Endothelial cell of umbilical vein (primary cell): Measurements from ENCODE around the gene SORCS2. TPM values are rescaled to one million over a fixed set of nuclear protein-coding genes. Genes with fewer than 3 reads are reported as not detected.

Source experiments
- BruUV-seq: library from RNA; stranded (reverse); fragments of 400-500 nt; replicated peaks from 2 replicates; lab custom pipeline; 2021; lab: Mats Ljungman, UMichigan
- CTCF ChIA-PET: fragments of 300-600, 350-600 bp; sonication (Branson Sonifier 250); formaldehyde crosslinking; loops from one replicate; lab custom pipeline; 2021; ENCODE audit warnings: antibody characterized with exemption, inconsistent platforms; lab: Charles Lee
- POLR2A ChIA-PET: fragments of 300-600, 350-600 bp; sonication (Branson Sonifier 250); formaldehyde crosslinking; loops from one replicate; lab custom pipeline; 2021; ENCODE audit warnings: antibody characterized with exemption, inconsistent platforms; lab: Charles Lee
- DNase-seq: peaks from one replicate; pipeline ENCODE4 v3.0.0-alpha.2; 2011; ENCODE audit warnings: low read depth, low spot score
- FAIRE-seq: peaks from 2 replicates; lab custom pipeline; 2011; peaks lifted over from hg19 to GRCh38; lab: Jason Lieb, UNC
- H2AFZ ChIP-seq: 2 replicates; pipeline ENCODE4 v1.6.0; 2012; ENCODE audit warnings: low read depth, low read length, control low read depth, inconsistent platforms
- H3K27ac ChIP-seq: 2 replicates; pipeline ENCODE4 v1.5.1; 2011; ENCODE audit warnings: low read depth, mild to moderate bottlenecking, control low read depth, low read length, moderate library complexity; ENCODE audit not compliant: insufficient read depth
- H3K27me3 ChIP-seq, 2 experiments: 2 replicates each; pipeline versions ENCODE4 v1.6.0 to v1.6.1; 2011; ENCODE audit warnings: low read length in 2 of 2, mixed read lengths in 1 of 2; ENCODE audit not compliant: control insufficient read depth in 2 of 2, insufficient read depth in 2 of 2
- H3K36me3 ChIP-seq, 2 experiments: 2 replicates in 1 of 2; 3 replicates in 1 of 2; pipeline ENCODE4 v1.5.1; 2011; ENCODE audit warnings: low read length in 2 of 2, mild to moderate bottlenecking in 1 of 2, moderate library complexity in 1 of 2; ENCODE audit not compliant: control insufficient read depth in 2 of 2, insufficient read depth in 2 of 2; ENCODE audit errors: extremely low read depth in 1 of 2
- H3K4me1 ChIP-seq: 3 replicates; pipeline ENCODE4 v1.5.1; 2011; ENCODE audit warnings: mild to moderate bottlenecking, low read length; ENCODE audit not compliant: control insufficient read depth, insufficient read depth; ENCODE audit errors: extremely low read depth
- H3K4me2 ChIP-seq: 2 replicates; pipeline ENCODE4 v1.6.1; 2011; ENCODE audit warnings: low read length, control low read depth, mixed read lengths; ENCODE audit not compliant: insufficient read depth
- H3K4me3 ChIP-seq, 3 experiments: fragments of 200-600 bp in 1 of 3; sonication (generic), shearing (Covaris generic) in 1 of 3; replicated peaks in 1 of 3; 2 replicates each; pipeline ENCODE4 v1.5.1; 2011 to 2016; ENCODE audit warnings: control low read depth in 3 of 3, low read length in 3 of 3, mild to moderate bottlenecking in 2 of 3, inconsistent platforms in 1 of 3, low read depth in 1 of 3, moderate library complexity in 1 of 3; ENCODE audit not compliant: insufficient read depth in 1 of 3
- H3K79me2 ChIP-seq: 2 replicates; pipeline ENCODE4 v1.6.0; 2012; ENCODE audit warnings: low read length, inconsistent platforms; ENCODE audit not compliant: control insufficient read depth, insufficient read depth
- H3K9ac ChIP-seq: replicated peaks from 2 replicates; pipeline ENCODE3; 2011; ENCODE audit warnings: low read length, control low read depth; ENCODE audit not compliant: insufficient read depth; ENCODE audit errors: extremely low read depth
- H3K9me1 ChIP-seq: replicated peaks from 3 replicates; pipeline ENCODE4 v1.6.0; 2011; ENCODE audit warnings: mild to moderate bottlenecking, low read length; ENCODE audit not compliant: control insufficient read depth, insufficient read depth; ENCODE audit errors: extremely low read depth
- H3K9me3 ChIP-seq: replicated peaks from 2 replicates; pipeline ENCODE4 v1.5.1; 2012; ENCODE audit warnings: low read length, inconsistent platforms; ENCODE audit not compliant: control insufficient read depth, insufficient read depth
- H4K20me1 ChIP-seq: replicated peaks from 2 replicates; pipeline ENCODE3; 2011; ENCODE audit warnings: mild to moderate bottlenecking, low read length; ENCODE audit not compliant: control insufficient read depth, insufficient read depth; ENCODE audit errors: extremely low read depth
- EZH2 ChIP-seq: IDR thresholded peaks from 2 replicates; pipeline ENCODE4 v1.6.1; 2012; ENCODE audit warnings: borderline replicate concordance, low read depth, mild to moderate bottlenecking, moderate library complexity, low read length, inconsistent platforms; ENCODE audit not compliant: severe bottlenecking
- FOS ChIP-seq: IDR thresholded peaks from 2 replicates; pipeline ENCODE4 v1.6.1; 2011; ENCODE audit warnings: mild to moderate bottlenecking, low read length, moderate library complexity, borderline replicate concordance; ENCODE audit not compliant: insufficient read depth
- GATA2 ChIP-seq: IDR thresholded peaks from 2 replicates; pipeline ENCODE4 v1.7.0; 2011; ENCODE audit warnings: low read depth, mild to moderate bottlenecking, moderate library complexity, mixed read lengths, low read length; ENCODE audit not compliant: insufficient read length, insufficient read depth
- JUN ChIP-seq: IDR thresholded peaks from 2 replicates; pipeline ENCODE4 v1.6.1; 2011; ENCODE audit warnings: borderline replicate concordance, low read depth; ENCODE audit not compliant: insufficient read length, insufficient read depth
- MYC ChIP-seq: IDR thresholded peaks from one replicate; pipeline ENCODE4 v1.6.1; 2011; ENCODE audit warnings: mild to moderate bottlenecking, low read depth, low read length
- POLR2A ChIP-seq: IDR thresholded peaks from 2 replicates; pipeline ENCODE4 v1.6.1; 2012; ENCODE audit warnings: low read depth, mild to moderate bottlenecking, control low read depth, low read length
- POLR2AphosphoS5 ChIP-seq: IDR thresholded peaks from 2 replicates; pipeline ENCODE4 v1.6.1; 2012; ENCODE audit warnings: low read depth, mild to moderate bottlenecking, control low read depth, low read length, moderate library complexity; ENCODE audit not compliant: insufficient read depth
- dilution Hi-C: fragments of 300-500 bp; cut with MboI; formaldehyde crosslinking; loops from one replicate; pipeline ENCODE4 v1.15.0; 2019; ENCODE audit warnings: low sequenced_read_pairs; ENCODE audit not compliant: extremely low pct_ligation_motif_present
- intact Hi-C: fragments of 100-400 bp; cut with micrococcal nuclease; formaldehyde crosslinking; loops from one replicate; pipeline ENCODE4 v1.10.0; 2022
- polyA plus RNA-seq, 4 experiments: library from polyadenylated mRNA; depleted of rRNA in 3 of 4; stranded (reverse) in 3 of 4; unstranded in 1 of 4; fragments of >200 nt; gene quantifications; 2 replicates each; pipeline versions ENCODE4 v1.2.1 to v1.2.3, GENCODE V29; 2011 to 2012; ENCODE audit warnings: missing spikeins in 1 of 4
- total RNA-seq: library from RNA; stranded (reverse); gene quantifications from 2 replicates; pipeline ENCODE4 v1.2.3, GENCODE V29; 2021
- TF ChIP-seq, protein P1 (sequence below), 2 donors: IDR thresholded peaks; 1 replicate in 1 of 2; 2 replicates in 1 of 2; pipeline ENCODE4 v1.5.1; 2011; ENCODE audit warnings: low read length in 2 of 2, mild to moderate bottlenecking in 2 of 2, moderate library complexity in 2 of 2, control low read depth in 1 of 2, inconsistent platforms in 1 of 2, low read depth in 1 of 2; ENCODE audit not compliant: insufficient read depth in 1 of 2; ENCODE audit errors: extremely low read depth in 1 of 2
- TF ChIP-seq, protein P2 (sequence below): IDR thresholded peaks from 2 replicates; pipeline ENCODE4 v1.6.1; 2011; ENCODE audit not compliant: insufficient read depth, insufficient read length

SORCS2 gene
- total and polyA plus RNA-seq, 2 donors (not counting 3 experiments of a cell fraction or from before 2014, with no cell fraction given) = not detected

DNA sequence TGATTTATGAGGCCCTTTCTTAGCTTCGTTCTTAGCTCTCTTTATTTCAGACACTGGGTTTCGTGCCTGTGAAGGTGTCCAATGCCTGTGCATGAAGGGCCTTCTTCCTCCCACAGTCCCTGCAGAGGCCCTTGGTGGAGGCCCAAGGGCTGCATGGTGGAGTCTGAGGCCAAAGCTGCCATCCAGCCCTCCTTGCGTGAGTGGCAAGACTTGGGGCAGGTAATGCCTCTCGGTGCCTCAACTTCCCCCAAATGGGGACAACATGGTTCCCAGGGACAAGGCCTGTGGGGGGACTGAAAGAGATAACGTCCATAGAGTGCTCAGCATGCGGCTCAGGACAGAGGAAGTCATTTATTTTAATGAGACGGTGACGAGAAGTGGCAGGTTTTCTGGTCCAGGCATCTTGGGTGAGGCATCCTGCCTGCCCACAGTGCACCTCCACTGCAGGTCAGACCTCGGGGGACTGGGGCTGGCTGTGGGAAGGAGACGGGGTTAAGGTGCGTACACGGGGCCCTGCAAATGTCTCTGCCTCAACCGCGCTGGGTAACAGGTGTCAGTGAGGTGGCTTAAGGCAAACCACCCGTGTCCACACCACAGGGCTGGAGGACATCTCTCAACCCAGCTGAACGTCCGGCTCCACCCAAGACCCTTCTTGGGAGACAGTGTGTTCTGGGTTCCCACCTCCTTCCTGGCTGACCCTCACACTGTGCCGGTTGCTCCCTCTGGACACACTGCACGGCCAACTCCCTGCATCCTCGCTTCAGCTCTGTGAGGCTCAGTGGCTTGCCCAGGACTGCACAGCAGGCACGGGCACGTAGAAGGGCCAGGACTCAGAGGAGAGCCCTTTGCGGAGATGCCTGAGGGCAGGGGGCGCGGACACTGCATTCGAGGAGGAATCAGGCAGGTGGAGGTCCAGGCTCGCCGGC, 191.9 kb downstream of the SORCS2 start:
- TF ChIP-seq MYC (no peak), POLR2AphosphoS5 (no peak), JUN (no peak), EZH2 (no peak), GATA2 (no peak), FOS (no peak), POLR2A (no peak)
- TF ChIP-seq, protein P1, sequence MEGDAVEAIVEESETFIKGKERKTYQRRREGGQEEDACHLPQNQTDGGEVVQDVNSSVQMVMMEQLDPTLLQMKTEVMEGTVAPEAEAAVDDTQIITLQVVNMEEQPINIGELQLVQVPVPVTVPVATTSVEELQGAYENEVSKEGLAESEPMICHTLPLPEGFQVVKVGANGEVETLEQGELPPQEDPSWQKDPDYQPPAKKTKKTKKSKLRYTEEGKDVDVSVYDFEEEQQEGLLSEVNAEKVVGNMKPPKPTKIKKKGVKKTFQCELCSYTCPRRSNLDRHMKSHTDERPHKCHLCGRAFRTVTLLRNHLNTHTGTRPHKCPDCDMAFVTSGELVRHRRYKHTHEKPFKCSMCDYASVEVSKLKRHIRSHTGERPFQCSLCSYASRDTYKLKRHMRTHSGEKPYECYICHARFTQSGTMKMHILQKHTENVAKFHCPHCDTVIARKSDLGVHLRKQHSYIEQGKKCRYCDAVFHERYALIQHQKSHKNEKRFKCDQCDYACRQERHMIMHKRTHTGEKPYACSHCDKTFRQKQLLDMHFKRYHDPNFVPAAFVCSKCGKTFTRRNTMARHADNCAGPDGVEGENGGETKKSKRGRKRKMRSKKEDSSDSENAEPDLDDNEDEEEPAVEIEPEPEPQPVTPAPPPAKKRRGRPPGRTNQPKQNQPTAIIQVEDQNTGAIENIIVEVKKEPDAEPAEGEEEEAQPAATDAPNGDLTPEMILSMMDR (IDR thresholded peaks at IDR 0.05; ENCODE audit: extremely low read depth in 1 of 2, insufficient read depth in 1 of 2, low read depth in 1 of 2, low read length in 2 of 2) = no peak
- TF ChIP-seq, protein P2, sequence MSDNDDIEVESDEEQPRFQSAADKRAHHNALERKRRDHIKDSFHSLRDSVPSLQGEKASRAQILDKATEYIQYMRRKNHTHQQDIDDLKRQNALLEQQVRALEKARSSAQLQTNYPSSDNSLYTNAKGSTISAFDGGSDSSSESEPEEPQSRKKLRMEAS = no peak
- Histone ChIP-seq H3K4me2 (no peak overlapping the region), H3K9ac (no peak overlapping the region), H2AFZ (no peak overlapping the region), H3K79me2 (no peaks in the 10 kb centered on the region), H3K27me3 (no peaks in the 10 kb centered on the region), H3K4me1 (no peaks in the 10 kb centered on the region), H4K20me1 (no peaks in the 10 kb centered on the region), H3K9me1 (no peaks in the 10 kb centered on the region), H3K27ac (no peak overlapping the region), H3K36me3 (no peaks in the 10 kb centered on the region), H3K9me3 (no peaks in the 10 kb centered on the region), H3K4me3 (no peak overlapping the region)
- FAIRE-seq = no peak
- intact Hi-C loops (no loop called here), dilution Hi-C loops (no loop called here)
- ChIA-PET POLR2A (no interaction called here), CTCF (no interaction called here)
- DNase-seq = no peak
- BruUV-seq = no TSS peak
